HG02973 (cell line): ENCODE data around the gene TARS1.

Source experiments
- ATAC-seq: cut with Tn5 transposase; IDR thresholded peaks from one replicate; pipeline ENCODE4 v1.9.1; 2021; ENCODE audit warnings: moderate library complexity; ENCODE audit not compliant: unreplicated experiment

The TARS1 gene

DNA sequence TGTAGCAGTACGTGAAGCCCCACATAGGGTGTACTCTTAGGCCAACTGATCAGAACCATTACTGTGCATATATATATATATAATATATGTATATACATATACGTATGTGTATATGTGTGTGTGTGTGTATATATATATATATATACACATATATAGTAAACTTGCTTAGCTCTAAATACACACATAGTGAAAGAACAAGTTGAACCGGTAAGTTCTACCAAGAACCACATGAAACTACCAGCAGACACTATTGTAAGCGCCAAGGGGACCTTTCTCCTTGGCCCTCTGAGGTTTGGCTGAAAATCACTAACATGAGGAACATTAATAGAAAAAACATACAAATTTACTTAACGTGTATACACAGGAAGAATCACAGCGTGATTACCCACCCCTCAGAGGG, 1.8 kb upstream of the TARS1 start:
- ATAC-seq: no peak

DNA sequence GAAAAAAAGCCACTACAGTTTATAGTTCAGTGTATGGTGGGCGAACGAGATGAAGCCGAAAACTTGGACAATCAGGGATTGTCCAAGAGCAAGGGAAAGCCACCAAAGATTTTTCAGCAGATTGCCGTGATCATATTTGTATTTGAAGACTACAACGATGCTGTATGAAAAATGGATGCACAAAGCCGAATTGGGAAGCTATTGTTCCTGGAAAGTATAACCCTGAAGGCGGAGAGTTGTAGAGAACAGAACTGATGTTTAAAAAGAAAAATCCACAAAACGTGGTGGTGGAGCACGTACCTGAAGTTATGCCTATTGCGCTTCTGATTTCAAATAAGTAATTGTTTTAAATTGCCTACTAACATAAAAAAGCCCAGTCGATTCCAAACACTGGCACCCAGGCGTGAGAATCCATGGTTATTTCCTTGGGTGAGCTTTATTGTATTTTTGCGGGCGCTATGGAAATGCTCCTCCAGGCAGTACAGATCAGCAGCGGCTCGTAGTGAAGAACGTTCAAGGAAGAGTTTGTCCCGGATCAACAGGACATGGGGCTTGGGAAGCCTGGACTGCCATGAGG, 772 bp upstream of the TARS1 start:
- no peak for ATAC-seq

GRCh38 chr5:33441241-33442177, 744 bp downstream of the TARS1 start:
- peak; percentile 34 for ATAC-seq

DNA sequence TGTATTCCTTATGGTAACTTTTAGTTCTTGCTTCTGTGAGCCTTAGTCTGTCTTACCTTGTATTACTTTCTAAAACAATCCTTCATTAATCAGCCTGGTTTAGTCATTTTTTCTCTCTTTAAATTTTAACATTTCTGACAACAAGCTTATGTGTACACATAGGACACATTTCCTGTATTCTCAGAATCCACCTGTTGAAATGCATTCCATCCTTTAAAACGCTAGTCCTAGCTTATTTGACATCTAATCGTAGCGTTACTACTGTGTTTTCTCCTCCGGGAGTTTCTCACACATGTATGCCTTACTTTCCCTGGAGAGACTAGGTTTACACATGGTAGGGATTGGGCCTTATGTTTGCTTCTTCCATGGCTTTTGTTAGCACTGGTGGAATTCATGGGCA, 3.8 kb downstream of the TARS1 start:
- ATAC-seq: no peak

DNA sequence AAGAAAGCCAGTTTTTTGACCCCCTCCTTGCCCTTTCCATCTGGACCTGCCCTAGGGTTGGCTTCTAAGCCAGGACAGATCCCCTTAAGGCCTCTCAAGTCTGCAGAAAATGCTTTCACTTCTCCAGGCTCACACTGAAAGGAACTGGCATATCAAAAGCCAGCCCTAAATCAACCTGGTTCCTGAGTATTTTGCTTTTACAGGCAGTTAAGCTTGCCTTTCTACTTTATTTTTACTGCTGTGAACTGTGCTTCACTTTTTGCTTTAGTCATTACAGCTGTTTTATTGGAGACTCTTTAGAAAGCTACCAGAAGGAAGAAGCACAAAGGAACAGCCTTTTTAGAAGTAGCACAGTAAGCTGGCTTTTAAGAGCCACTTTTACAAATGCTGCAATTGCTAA, 5.0 kb downstream of the TARS1 start:
- ATAC-seq: no peak

DNA sequence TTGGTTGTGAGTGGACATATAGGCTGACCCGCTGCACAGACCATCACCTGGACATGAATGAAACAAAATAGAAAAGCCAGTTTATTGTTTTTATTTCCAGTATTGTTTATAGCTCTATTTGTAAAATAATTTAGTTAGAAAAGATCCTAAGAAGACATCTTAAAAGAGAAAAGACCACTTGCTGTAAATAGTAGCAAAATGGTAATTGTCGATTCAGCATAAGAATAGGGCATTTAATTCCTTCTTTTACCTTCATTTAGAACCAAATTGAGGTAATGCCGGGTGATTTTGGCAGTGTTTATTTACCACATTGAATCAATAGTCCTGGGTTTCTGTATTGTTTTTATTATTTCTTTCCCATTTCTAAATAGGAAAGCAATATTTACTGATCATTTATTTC, 7.4 kb downstream of the TARS1 start:
- ATAC-seq: no peak

- ATAC-seq: no peak
Measured at GRCh38 chr5:33457126-33457525, 16.4 kb downstream of the TARS1 start.

- ATAC-seq: no peak
Measured at GRCh38 chr5:33457817-33458216, 17.1 kb downstream of the TARS1 start.

GRCh38 chr5:33460210-33460609, 19.4 kb downstream of the TARS1 start:
- ATAC-seq: no peak

GRCh38 chr5:33462456-33462855, 21.7 kb downstream of the TARS1 start:
- ATAC-seq: no peak

- no peak for ATAC-seq
Measured at GRCh38 chr5:33465120-33465519, 24.4 kb downstream of the TARS1 start.

DNA sequence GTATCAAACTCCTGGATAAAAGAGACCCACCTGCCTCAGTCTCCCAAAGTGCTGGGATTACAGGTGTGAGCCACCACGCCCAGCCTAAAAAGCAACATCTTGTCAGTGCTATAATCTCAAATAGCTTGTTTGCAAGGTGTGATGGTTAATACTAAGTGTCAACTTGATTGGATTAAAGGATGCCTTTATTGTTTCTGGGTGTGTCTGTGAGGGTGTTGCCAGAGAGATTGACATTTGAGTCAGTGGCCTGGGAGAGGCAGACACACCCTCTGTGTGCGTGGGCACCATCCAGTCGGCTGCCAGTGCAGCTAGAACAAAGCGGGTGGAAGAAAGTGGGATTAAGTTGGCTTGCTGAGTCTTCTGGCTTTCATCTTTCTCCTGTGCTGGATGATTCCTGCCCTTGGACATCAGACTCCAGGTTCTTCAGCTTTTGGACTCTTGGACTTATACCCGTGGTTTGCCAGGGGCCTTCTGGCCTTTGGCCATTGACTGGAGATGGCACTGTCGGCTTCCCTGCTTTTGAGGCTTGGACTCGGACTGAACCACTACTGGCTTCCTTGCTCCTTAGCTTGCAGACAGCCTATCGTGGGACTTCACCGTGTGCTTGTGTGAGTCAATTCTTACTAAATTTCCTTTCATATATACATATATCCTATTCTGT, 28.1 kb downstream of the TARS1 start:
- ATAC-seq: no peak

DNA sequence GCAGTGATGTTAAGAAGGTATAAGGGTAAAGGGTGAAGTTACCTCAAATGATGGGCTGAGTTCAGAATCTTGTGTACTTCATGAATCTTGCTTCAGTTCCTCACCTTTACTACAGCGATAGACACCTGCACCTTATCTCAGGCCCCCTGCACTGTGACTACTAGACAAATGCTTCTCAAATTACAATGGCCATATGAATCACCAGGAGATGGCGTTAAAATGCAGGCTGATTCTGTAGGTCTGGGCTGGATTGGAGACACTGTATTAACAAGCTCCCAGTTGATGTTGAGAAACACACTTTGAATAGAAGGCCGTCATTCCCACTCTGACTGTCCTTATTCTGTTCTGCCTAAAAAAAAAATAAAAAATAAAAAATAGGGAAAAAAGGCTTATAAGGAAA, 29.8 kb downstream of the TARS1 start:
- no peak for ATAC-seq

GRCh38 chr5:33472805-33473409, 32.1 kb downstream of the TARS1 start:
- no peak for ATAC-seq

DNA sequence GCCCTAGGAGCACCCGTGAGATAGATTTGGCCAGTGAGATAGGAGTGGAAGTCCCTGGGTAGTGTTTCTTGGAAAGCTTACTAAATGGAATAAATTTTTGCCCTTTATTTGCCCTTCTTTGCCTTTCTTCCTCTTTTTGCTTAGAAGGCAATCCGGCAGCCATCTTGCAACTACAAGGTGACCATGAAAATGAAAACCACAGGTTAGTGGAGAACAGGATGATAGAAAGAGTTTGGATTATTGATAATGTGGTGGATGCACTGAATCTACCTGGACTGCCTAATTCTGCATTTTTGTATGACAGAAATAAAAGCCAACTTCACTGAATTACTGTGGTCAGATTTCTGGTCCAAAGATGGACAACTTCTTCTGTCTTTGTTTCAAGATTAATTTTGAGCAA, 33.2 kb downstream of the TARS1 start:
- ATAC-seq: no peak

GRCh38 chr5:33474931-33475499, 34.2 kb downstream of the TARS1 start:
- no peak for ATAC-seq

DNA sequence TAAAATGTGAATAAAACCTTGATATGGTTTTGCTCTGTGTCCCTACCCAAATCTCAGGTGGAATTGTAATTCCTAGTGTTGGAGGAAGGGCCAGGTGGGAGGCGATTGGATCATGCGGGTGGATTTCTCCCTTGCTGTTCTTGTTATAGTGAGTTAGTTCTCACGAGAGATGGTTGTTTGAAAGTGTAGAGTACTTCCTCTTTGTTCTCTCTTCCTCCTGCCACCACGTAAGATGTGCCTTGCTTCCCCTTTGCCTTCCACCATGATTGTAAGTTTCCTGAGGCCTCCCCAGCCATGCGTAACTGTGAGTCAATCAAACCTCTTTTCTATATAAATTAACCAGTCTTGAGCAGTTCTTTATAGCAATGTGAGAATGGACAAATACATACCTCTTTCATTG, 34.9 kb downstream of the TARS1 start:
- no peak for ATAC-seq

DNA sequence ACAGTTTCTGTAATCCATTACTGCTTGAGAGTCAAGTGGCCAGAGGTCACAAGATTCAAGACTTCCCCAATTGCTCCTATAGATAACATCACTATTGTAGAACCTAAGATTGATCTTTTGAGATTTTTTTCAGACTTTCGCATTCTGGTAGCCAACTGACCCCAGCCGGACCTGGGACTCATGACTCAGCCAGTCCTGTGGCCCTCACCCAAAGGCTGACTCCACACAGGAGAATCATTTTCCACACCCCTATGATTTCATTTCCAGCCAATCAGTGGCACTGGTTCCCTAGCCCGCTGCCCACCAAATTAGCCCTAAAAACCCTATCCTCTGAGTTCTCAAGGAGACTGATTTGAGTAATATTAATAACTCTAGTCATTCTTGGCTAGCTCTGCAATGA, 36.2 kb downstream of the TARS1 start:
- ATAC-seq: no peak

GRCh38 chr5:33477816-33478215, 37.1 kb downstream of the TARS1 start:
- no peak for ATAC-seq

DNA sequence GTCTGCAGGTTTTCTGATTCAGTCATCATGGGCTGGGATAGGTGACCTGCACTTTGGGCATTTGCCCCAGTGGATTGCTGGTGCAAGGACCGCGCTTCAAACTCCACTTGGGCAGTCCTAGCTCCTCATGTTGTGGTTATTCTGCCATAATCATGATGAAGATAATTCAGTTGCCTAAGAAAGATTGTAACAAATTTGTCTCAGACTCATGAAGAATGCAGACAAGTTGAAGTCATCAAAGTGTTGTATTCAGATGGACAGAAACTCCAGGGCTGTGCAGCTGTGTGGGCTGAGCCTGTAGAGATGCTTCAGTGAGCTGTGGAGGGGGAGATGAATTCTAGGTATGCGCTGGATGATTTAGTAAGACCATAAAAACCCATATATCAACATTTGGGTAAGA, 38.5 kb downstream of the TARS1 start:
- ATAC-seq: no peak

DNA sequence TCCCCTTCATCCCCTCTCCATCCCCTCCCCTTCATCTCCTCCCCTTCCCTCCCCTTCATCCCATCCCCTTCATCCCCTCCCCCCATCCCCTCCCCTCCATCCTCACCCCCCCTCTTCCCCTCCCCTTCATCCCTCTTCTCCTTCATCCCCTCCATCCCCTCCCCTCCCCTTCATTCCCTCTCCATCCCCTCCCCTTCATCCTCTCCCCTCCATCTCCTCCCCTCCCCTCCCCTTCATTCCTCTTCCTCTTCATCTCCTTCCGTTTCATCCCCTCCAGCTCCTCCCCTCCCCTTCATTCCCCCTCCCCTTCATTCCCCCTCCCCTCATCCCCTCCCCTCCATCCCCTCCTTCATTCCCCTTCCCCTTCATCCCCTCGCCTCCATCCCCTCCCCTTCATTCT, 40.1 kb downstream of the TARS1 start:
- no peak for ATAC-seq
